ENCODE results near the gene PTPRM. TPM values are rescaled to one million over a fixed set of nuclear protein-coding genes. Genes with fewer than 3 reads are reported as not detected.

Gene PTPRM
- total RNA-seq, 1 donor from 2014 or later: 71.3 TPM

GRCh38 chr18:7812431-7813063, 245.4 kb downstream of the PTPRM start:
- no peak for TF ChIP-seq CTCF (IDR thresholded peaks at IDR 0.05; ENCODE audit: unreplicated experiment)
- H3K27ac Mint-ChIP-seq: peak overlapping the region; percentile 82
- no peak for DNase-seq (ENCODE audit: low spot score in 2 of 2, unreplicated experiment in 2 of 2)
- H3K27me3 Mint-ChIP-seq (ENCODE audit: low read depth): no peaks in the 10 kb centered on the region
- peaks cover 30% of the 10 kb centered on the region for H3K9me3 Mint-ChIP-seq
- peaks cover 22% of the 10 kb centered on the region for H3K36me3 Mint-ChIP-seq
- no peak overlapping the region for H3K4me3 Mint-ChIP-seq
- peaks cover 38% of the 10 kb centered on the region for H3K4me1 Mint-ChIP-seq

GRCh38 chr18:7813131-7813530, 246.0 kb downstream of the PTPRM start:
- Mint-ChIP-seq H3K27ac (peak overlapping the region; percentile 82), H3K4me3 (no peak overlapping the region), H3K9me3 (peaks cover 30% of the 10 kb centered on the region), H3K4me1 (peaks cover 38% of the 10 kb centered on the region), H3K27me3 (ENCODE audit: low read depth) (no peaks in the 10 kb centered on the region), H3K36me3 (peaks cover 22% of the 10 kb centered on the region)
- DNase-seq (ENCODE audit: low spot score in 2 of 2, unreplicated experiment in 2 of 2): no peak
- TF ChIP-seq CTCF (IDR thresholded peaks at IDR 0.05; ENCODE audit: unreplicated experiment): no peak

GRCh38 chr18:7814754-7815315, 247.7 kb downstream of the PTPRM start:
- no peak overlapping the region for H3K4me3 Mint-ChIP-seq
- no peak for TF ChIP-seq CTCF (IDR thresholded peaks at IDR 0.05; ENCODE audit: unreplicated experiment)
- H3K36me3 Mint-ChIP-seq: peaks cover 22% of the 10 kb centered on the region
- no peaks in the 10 kb centered on the region for H3K27me3 Mint-ChIP-seq (ENCODE audit: low read depth)
- no peak overlapping the region for H3K27ac Mint-ChIP-seq
- no peak for DNase-seq (ENCODE audit: low spot score in 2 of 2, unreplicated experiment in 2 of 2)
- peaks cover 27% of the 10 kb centered on the region for H3K4me1 Mint-ChIP-seq
- peaks cover 30% of the 10 kb centered on the region for H3K9me3 Mint-ChIP-seq

GRCh38 chr18:7815787-7816186, 248.7 kb downstream of the PTPRM start:
- DNase-seq (ENCODE audit: low spot score in 2 of 2, unreplicated experiment in 2 of 2): no peak
- peaks cover 22% of the 10 kb centered on the region for H3K36me3 Mint-ChIP-seq
- H3K9me3 Mint-ChIP-seq: peaks cover 30% of the 10 kb centered on the region
- no peaks in the 10 kb centered on the region for H3K27me3 Mint-ChIP-seq (ENCODE audit: low read depth)
- H3K27ac Mint-ChIP-seq: no peak overlapping the region
- H3K4me1 Mint-ChIP-seq: peaks cover 22% of the 10 kb centered on the region
- no peak overlapping the region for H3K4me3 Mint-ChIP-seq
- no peak for TF ChIP-seq CTCF (IDR thresholded peaks at IDR 0.05; ENCODE audit: unreplicated experiment)

GRCh38 chr18:7817575-7818230, 250.6 kb downstream of the PTPRM start:
- DNase-seq (ENCODE audit: low spot score in 2 of 2, unreplicated experiment in 2 of 2): no peak
- Mint-ChIP-seq H3K9me3 (peaks cover 30% of the 10 kb centered on the region), H3K4me3 (no peak overlapping the region), H3K27ac (no peak overlapping the region), H3K27me3 (ENCODE audit: low read depth) (no peaks in the 10 kb centered on the region), H3K36me3 (peaks cover 22% of the 10 kb centered on the region), H3K4me1 (peaks cover 10% of the 10 kb centered on the region)
- no peak for TF ChIP-seq CTCF (IDR thresholded peaks at IDR 0.05; ENCODE audit: unreplicated experiment)
